Left ventricle myocardium inferior (tissue), 1 donor: ENCODE measurements around the gene ASMT. TPM values are rescaled to one million over a fixed set of nuclear protein-coding genes. Genes with fewer than 3 reads are reported as not detected.

Experiments used
- DNase-seq: peaks from one replicate; pipeline ENCODE4 v3.0.0-alpha.2; 2020
- H3K27ac ChIP-seq: fragments of 200-600 bp; replicated peaks from 2 replicates; pipeline ENCODE4 v1.8.0; 2021
- H3K27me3 ChIP-seq: fragments of 200-600 bp; 2 replicates; pipeline ENCODE4 v1.8.0; 2021; ENCODE audit warnings: low read depth
- H3K36me3 ChIP-seq: fragments of 200-600 bp; 2 replicates; pipeline ENCODE4 v1.8.0; 2021
- H3K4me1 ChIP-seq: fragments of 200-600 bp; 2 replicates; pipeline ENCODE4 v1.8.0; 2021
- H3K4me3 ChIP-seq: fragments of 200-600 bp; 2 replicates; pipeline ENCODE4 v1.8.0; 2021; ENCODE audit warnings: mild to moderate bottlenecking, moderate library complexity
- H3K9me3 ChIP-seq: fragments of 200-600 bp; replicated peaks from 2 replicates; pipeline ENCODE4 v1.8.0; 2021
- CTCF ChIP-seq: fragments of 200-600 bp; IDR thresholded peaks from 2 replicates; pipeline ENCODE4 v1.8.0; 2021; ENCODE audit warnings: antibody characterized with exemption, mild to moderate bottlenecking, borderline replicate concordance
- intact Hi-C: fragments of 100-400 bp; cut with micrococcal nuclease; formaldehyde crosslinking; loops from one replicate; pipeline ENCODE4 v1.11.0; 2022
- total RNA-seq: library from RNA; stranded (reverse); fragmentation: NEBNext Ultra II Directional; extraction: Animal tissue kit (Norgen Biotek cat#: 25700); gene quantifications from one replicate; pipeline ENCODE4 v1.2.1, GENCODE V29; 2021
- donor health status: DM: no; HTN: yes; CAD: no; lungs with severe emphysema.

The ASMT gene
- total RNA-seq, 1 donor from 2014 or later, result not detected

GRCh38 chrX:1597345-1598020 is 17.4 kb upstream of the ASMT start:
- no peak for DNase-seq
- H3K36me3 ChIP-seq, result peaks cover 89% of the 10 kb centered on the region
- H3K27me3 ChIP-seq, result no peaks in the 10 kb centered on the region
- no peak overlapping the region for H3K4me3 ChIP-seq
- no peak overlapping the region for H3K27ac ChIP-seq
- H3K9me3 ChIP-seq, result peaks cover 11% of the 10 kb centered on the region
- intact Hi-C loops, result no loop called here
- no peak for TF ChIP-seq CTCF
- peaks cover 45% of the 10 kb centered on the region for H3K4me1 ChIP-seq

- Histone ChIP-seq H3K4me3 (no peak overlapping the region), H3K36me3 (peaks cover 96% of the 10 kb centered on the region), H3K4me1 (peaks cover 37% of the 10 kb centered on the region), H3K9me3 (peaks cover 11% of the 10 kb centered on the region), H3K27ac (no peak overlapping the region), H3K27me3 (no peaks in the 10 kb centered on the region)
- DNase-seq, result no peak
- intact Hi-C loops, result no loop called here
- no peak for TF ChIP-seq CTCF
Measured at GRCh38 chrX:1598021-1598875, 16.6 kb upstream of the ASMT start.

- peaks cover 91% of the 10 kb centered on the region for H3K36me3 ChIP-seq
- H3K4me1 ChIP-seq, result peaks cover 28% of the 10 kb centered on the region
- no peak overlapping the region for H3K4me3 ChIP-seq
- no peak for DNase-seq
- no peak overlapping the region for H3K27ac ChIP-seq
- intact Hi-C loops, result no loop called here
- no peaks in the 10 kb centered on the region for H3K27me3 ChIP-seq
- TF ChIP-seq CTCF, result no peak
- peaks cover 11% of the 10 kb centered on the region for H3K9me3 ChIP-seq
Measured at GRCh38 chrX:1598876-1599790, 15.7 kb upstream of the ASMT start.

GRCh38 chrX:1599791-1600405 is 15.0 kb upstream of the ASMT start:
- Histone ChIP-seq H3K4me1 (peaks cover 20% of the 10 kb centered on the region), H3K36me3 (peaks cover 91% of the 10 kb centered on the region), H3K27ac (no peak overlapping the region), H3K27me3 (no peaks in the 10 kb centered on the region), H3K9me3 (peaks cover 11% of the 10 kb centered on the region), H3K4me3 (no peak overlapping the region)
- no peak for DNase-seq
- intact Hi-C loops, result no loop called here
- no peak for TF ChIP-seq CTCF
